Adrenal gland (tissue), 12 donors: ENCODE measurements around the gene EXOSC1. TPM values are rescaled to one million over a fixed set of nuclear protein-coding genes. Genes with fewer than 3 reads are reported as not detected.
A peak's percentile ranks its signal among the peaks of the same experiment; 100 is the strongest.

Source experiments
- DNase-seq, 7 donors: peaks; one replicate each; pipeline ENCODE4 v3.0.0-alpha.2; 2019 to 2020
- H3K27ac ChIP-seq, 5 donors: fragments of 200-600 bp; sonication (generic) in 4 of 5; 1 replicate in 3 of 5; 2 replicates in 2 of 5; pipeline versions ENCODE4 v1.5.1 to v1.8.0; 2016 to 2020; ENCODE audit warnings: mild to moderate bottlenecking in 1 of 5
- H3K27me3 ChIP-seq: fragments of 200-600 bp; 2 replicates; pipeline ENCODE4 v1.8.0; 2021
- H3K36me3 ChIP-seq, 2 donors: fragments of 200-600 bp; replicated peaks in 1 of 2; 1 replicate in 1 of 2; 2 replicates in 1 of 2; pipeline versions ENCODE4 v1.5.1 to v1.8.0; 2018 to 2022
- H3K4me1 ChIP-seq, 2 donors: fragments of 200-600 bp; replicated peaks in 1 of 2; 1 replicate in 1 of 2; 2 replicates in 1 of 2; pipeline versions ENCODE4 v1.5.1 to v1.8.0; 2018 to 2021
- H3K4me3 ChIP-seq, 4 donors: fragments of 200-600 bp; sonication (generic) in 3 of 4; one replicate each; pipeline ENCODE4 v1.5.1; 2016 to 2018
- H3K9me3 ChIP-seq, 3 donors: fragments of 200-600 bp; sonication (generic) in 1 of 3; replicated peaks in 1 of 3; 1 replicate in 2 of 3; 2 replicates in 1 of 3; pipeline versions ENCODE4 v1.5.1 to v1.8.0; 2016 to 2021
- POLR2A ChIP-seq, 2 donors: fragments of 450-650 bp; IDR thresholded peaks; one replicate each; pipeline ENCODE4 v1.6.1; 2017; ENCODE audit warnings: antibody characterized with exemption in 2 of 2, mild to moderate bottlenecking in 2 of 2, moderate library complexity in 1 of 2
- WGBS, 4 donors: extraction: QIAGEN DNeasy Blood & Tissue Kit in 2 of 4; methylation state at CpG; one replicate each; pipeline versions ENCODE4 v1.1.5 to v1.1.7; 2013 to 2017; 5-methylcytosine and 5-hydroxymethylcytosine counted together
- intact Hi-C, 2 donors: fragments of 100-400 bp; cut with DNase I; formaldehyde crosslinking; loops; one replicate each; pipeline versions ENCODE4 v1.14.1 to v1.15.0; 2022 to 2023
- polyA plus RNA-seq, 3 donors: library from polyadenylated mRNA; stranded (reverse); fragments of 200-250 nt in 2 of 3; fragments of 350-450 nt in 1 of 3; fragmentation: Illumina TruSeq in 1 of 3; extraction: RNeasy Lipid Tissue Mini Kit (QIAGEN cat#74804) in 1 of 3; gene quantifications; one replicate each; pipeline ENCODE4 v1.2.3, GENCODE V29; 2013 to 2014
- total RNA-seq, 9 donors: library from RNA; depleted of rRNA in 4 of 9; stranded (reverse); fragments of >200 nt in 4 of 9; fragments of 120-200 nt in 1 of 9; fragmentation: NEBNext Ultra II Directional in 1 of 9; extraction: Animal tissue kit (Norgen Biotek cat#: 25700) in 1 of 9; gene quantifications; one replicate each; pipeline versions ENCODE4 v1.1.0 to v1.2.4, GENCODE V29; 2013 to 2023
- TF ChIP-seq, protein P1 (sequence below), 6 experiments: fragments of 450-650 bp in 4 of 6; fragments of 200-600 bp in 2 of 6; sonication (generic) in 1 of 6; IDR thresholded peaks; 1 replicate in 5 of 6; 2 replicates in 1 of 6; pipeline versions ENCODE4 v1.5.1 to v1.8.0; 2016 to 2021; ENCODE audit warnings: antibody characterized with exemption in 6 of 6, mild to moderate bottlenecking in 2 of 6, moderate library complexity in 1 of 6
- donor health status: healthy with polysubstance abuse.
- donor health status: Bipolar disorder and iron deficiency.
- donor health status: DM: yes; HTN: yes; CAD: no.
- donor health status: DM: no; HTN: no; CAD: no.
- donor health status: DM: no; HTN: no; CAD: no.
- donor health status: DM: yes; HTN: yes; CAD: no.

The EXOSC1 gene
- total and polyA plus RNA-seq, 12 donors, result 22.3 to 95.8 (median 36.0) TPM

DNA sequence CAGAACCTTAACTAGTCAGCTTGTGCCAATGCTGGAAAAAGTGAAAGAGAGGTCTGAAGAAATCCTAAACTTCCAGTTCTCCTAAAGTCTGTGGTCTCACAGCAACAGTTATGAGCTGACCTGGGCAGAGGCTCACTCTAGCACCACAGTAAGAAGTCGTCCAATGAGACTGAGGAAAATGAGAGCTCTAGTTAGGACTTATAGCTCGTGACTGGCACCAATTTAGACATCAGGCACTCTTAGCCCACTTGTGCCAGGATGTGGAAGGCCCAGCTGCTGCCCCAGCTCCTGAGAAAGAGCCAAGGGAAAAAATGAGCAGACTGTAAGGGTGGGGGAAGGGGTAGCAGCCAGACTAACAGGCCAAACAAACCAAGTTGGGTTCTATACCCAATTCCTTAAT lies 44.8 kb upstream of the EXOSC1 start:
- peak in 2 of 7 donors; percentile 29 to 53 for DNase-seq

DNA sequence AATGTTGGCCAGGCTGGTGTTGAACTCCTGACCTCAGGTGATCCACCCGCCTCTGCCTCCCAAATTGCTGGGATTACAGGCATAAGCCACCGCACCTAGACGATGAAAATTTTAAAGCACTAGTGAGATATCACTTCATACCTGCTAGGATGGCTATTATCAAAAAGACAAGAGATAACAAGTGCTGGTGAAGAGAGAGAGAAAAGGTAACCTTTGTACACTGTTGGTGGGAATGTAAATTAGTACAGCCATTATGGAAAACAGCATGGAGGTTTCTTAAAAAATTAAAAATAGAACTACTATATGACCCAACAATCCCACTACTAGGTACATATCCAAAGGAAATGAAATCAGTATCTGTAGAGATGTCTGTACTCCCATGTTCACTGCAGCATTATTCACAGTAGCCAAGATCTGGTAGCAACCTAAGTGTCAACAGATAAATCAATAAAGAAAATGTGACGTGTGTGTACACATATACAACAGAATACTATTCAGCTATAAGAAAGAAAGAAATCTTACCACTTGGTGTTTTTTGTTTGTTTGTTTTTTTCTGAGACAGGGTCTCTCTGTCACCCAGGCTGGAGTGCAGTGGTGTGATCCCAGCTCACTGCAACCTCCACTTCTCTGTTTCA lies 40.0 kb upstream of the EXOSC1 start:
- Histone ChIP-seq H3K27ac (no peak overlapping the region), H3K4me3 (no peak overlapping the region), H3K36me3 (peaks cover 0 to 16% of the 10 kb centered on the region in 2 donors), H3K4me1 (peaks cover 5 to 22% of the 10 kb centered on the region in 2 donors), H3K27me3 (no peaks in the 10 kb centered on the region), H3K9me3 (no peaks in the 10 kb centered on the region)
- DNase-seq, result no peak
- WGBS, 4 donors, result 85 to 96% (median 91%) methylated on average over 4 of the region's 4 CpGs
- TF ChIP-seq POLR2A (IDR thresholded peaks at IDR 0.05), result no peak
- TF ChIP-seq, protein P1, sequence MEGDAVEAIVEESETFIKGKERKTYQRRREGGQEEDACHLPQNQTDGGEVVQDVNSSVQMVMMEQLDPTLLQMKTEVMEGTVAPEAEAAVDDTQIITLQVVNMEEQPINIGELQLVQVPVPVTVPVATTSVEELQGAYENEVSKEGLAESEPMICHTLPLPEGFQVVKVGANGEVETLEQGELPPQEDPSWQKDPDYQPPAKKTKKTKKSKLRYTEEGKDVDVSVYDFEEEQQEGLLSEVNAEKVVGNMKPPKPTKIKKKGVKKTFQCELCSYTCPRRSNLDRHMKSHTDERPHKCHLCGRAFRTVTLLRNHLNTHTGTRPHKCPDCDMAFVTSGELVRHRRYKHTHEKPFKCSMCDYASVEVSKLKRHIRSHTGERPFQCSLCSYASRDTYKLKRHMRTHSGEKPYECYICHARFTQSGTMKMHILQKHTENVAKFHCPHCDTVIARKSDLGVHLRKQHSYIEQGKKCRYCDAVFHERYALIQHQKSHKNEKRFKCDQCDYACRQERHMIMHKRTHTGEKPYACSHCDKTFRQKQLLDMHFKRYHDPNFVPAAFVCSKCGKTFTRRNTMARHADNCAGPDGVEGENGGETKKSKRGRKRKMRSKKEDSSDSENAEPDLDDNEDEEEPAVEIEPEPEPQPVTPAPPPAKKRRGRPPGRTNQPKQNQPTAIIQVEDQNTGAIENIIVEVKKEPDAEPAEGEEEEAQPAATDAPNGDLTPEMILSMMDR (IDR thresholded peaks at IDR 0.05), result no peak
- intact Hi-C loops, result no loop called here

More for the DNA sequence above, 44.8 kb upstream of the EXOSC1 start:
- intact Hi-C loops, result no loop called here
- Histone ChIP-seq H3K4me1 (peaks cover 7 to 35% of the 10 kb centered on the region in 2 donors), H3K4me3 (no peak overlapping the region), H3K27ac (peak overlapping the region in 2 of 5 donors; percentile 11 to 45), H3K36me3 (peaks cover 0 to 4% of the 10 kb centered on the region in 2 donors), H3K9me3 (no peaks in the 10 kb centered on the region), H3K27me3 (no peaks in the 10 kb centered on the region)
- no peak for TF ChIP-seq POLR2A (IDR thresholded peaks at IDR 0.05)
- TF ChIP-seq, protein P1 (IDR thresholded peaks at IDR 0.05), result no peak
- 63 to 71% (median 68%) methylated on average over 1 to 2 of the region's 2 CpGs for WGBS, 4 donors

DNA sequence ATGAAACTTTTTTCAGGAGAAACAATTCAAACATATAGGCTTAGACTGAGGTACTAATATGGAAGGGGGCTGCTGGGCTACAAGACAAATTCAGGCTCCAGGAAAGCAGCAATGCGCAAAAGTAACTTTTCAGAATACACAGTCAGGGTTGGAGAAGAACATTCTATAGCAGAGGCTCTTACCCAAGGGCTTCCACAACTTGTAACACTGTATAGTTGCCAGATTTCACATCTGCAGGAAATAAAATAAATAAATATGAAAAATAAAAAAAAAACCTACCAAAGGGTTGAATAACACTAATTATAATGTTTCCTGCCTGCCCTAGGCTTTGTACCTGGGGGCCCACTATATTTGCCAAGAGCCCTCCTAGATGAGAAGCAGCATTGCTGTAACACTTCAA lies 38.1 kb upstream of the EXOSC1 start:
- no peaks in the 10 kb centered on the region for H3K9me3 ChIP-seq
- no peak overlapping the region for H3K27ac ChIP-seq
- no peak for DNase-seq
- intact Hi-C loops, result no loop called here
- 96 to 100% (median 96%) methylated on average over 1 of the region's 1 CpG for WGBS, 4 donors
- no peaks in the 10 kb centered on the region for H3K27me3 ChIP-seq
- H3K4me3 ChIP-seq, result no peak overlapping the region
- no peak for TF ChIP-seq POLR2A (IDR thresholded peaks at IDR 0.05)
- TF ChIP-seq, protein P1 (IDR thresholded peaks at IDR 0.05), result no peak
- H3K36me3 ChIP-seq, result peaks cover 0 to 34% of the 10 kb centered on the region in 2 donors
- H3K4me1 ChIP-seq, result peaks cover 0 to 8% of the 10 kb centered on the region in 2 donors

DNA sequence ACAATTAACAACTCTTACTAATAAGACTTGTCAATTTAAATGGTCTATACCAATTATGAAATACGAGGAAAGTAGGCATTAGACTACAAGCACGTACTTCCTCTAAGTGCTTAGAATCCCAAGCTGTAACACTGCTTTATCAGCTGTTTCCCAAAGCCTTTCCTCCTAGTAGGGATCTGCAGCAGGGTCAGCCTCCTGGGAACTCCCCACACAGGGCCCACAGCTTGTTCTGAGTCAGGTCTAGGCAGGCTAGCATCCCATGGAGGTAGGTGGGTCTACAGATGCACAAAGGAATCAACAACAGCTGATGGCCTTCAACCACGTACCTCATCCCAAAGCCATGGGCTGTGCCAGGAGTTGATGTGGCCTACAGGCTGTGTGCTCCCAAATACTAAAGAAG lies 37.7 kb upstream of the EXOSC1 start:
- peaks cover 0 to 8% of the 10 kb centered on the region in 2 donors for H3K4me1 ChIP-seq
- no peak overlapping the region for H3K4me3 ChIP-seq
- WGBS, 4 donors, result 57 to 68% (median 60%) methylated on average over 2 to 3 of the region's 3 CpGs
- H3K36me3 ChIP-seq, result peaks cover 0 to 37% of the 10 kb centered on the region in 2 donors
- intact Hi-C loops, result no loop called here
- DNase-seq, result no peak
- no peak overlapping the region for H3K27ac ChIP-seq
- H3K27me3 ChIP-seq, result no peaks in the 10 kb centered on the region
- TF ChIP-seq POLR2A (IDR thresholded peaks at IDR 0.05), result no peak
- TF ChIP-seq, protein P1 (IDR thresholded peaks at IDR 0.05), result no peak
- H3K9me3 ChIP-seq, result no peaks in the 10 kb centered on the region
